D341Med (cell line): ENCODE results near the gene PDCD11.
A peak's percentile ranks its signal among the peaks of the same experiment; 100 is the strongest.
"Not testable (repeated sequence)": the region's sequence is repeated elsewhere in the genome, so short reads cannot be mapped to it uniquely, and the experiment has no call there.

Experiments used
- DNase-seq: peaks from one replicate; pipeline ENCODE4 v3.0.0; 2012; ENCODE audit warnings: low spot score

The PDCD11 gene, protein sequence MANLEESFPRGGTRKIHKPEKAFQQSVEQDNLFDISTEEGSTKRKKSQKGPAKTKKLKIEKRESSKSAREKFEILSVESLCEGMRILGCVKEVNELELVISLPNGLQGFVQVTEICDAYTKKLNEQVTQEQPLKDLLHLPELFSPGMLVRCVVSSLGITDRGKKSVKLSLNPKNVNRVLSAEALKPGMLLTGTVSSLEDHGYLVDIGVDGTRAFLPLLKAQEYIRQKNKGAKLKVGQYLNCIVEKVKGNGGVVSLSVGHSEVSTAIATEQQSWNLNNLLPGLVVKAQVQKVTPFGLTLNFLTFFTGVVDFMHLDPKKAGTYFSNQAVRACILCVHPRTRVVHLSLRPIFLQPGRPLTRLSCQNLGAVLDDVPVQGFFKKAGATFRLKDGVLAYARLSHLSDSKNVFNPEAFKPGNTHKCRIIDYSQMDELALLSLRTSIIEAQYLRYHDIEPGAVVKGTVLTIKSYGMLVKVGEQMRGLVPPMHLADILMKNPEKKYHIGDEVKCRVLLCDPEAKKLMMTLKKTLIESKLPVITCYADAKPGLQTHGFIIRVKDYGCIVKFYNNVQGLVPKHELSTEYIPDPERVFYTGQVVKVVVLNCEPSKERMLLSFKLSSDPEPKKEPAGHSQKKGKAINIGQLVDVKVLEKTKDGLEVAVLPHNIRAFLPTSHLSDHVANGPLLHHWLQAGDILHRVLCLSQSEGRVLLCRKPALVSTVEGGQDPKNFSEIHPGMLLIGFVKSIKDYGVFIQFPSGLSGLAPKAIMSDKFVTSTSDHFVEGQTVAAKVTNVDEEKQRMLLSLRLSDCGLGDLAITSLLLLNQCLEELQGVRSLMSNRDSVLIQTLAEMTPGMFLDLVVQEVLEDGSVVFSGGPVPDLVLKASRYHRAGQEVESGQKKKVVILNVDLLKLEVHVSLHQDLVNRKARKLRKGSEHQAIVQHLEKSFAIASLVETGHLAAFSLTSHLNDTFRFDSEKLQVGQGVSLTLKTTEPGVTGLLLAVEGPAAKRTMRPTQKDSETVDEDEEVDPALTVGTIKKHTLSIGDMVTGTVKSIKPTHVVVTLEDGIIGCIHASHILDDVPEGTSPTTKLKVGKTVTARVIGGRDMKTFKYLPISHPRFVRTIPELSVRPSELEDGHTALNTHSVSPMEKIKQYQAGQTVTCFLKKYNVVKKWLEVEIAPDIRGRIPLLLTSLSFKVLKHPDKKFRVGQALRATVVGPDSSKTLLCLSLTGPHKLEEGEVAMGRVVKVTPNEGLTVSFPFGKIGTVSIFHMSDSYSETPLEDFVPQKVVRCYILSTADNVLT (N-terminal part only)

DNA sequence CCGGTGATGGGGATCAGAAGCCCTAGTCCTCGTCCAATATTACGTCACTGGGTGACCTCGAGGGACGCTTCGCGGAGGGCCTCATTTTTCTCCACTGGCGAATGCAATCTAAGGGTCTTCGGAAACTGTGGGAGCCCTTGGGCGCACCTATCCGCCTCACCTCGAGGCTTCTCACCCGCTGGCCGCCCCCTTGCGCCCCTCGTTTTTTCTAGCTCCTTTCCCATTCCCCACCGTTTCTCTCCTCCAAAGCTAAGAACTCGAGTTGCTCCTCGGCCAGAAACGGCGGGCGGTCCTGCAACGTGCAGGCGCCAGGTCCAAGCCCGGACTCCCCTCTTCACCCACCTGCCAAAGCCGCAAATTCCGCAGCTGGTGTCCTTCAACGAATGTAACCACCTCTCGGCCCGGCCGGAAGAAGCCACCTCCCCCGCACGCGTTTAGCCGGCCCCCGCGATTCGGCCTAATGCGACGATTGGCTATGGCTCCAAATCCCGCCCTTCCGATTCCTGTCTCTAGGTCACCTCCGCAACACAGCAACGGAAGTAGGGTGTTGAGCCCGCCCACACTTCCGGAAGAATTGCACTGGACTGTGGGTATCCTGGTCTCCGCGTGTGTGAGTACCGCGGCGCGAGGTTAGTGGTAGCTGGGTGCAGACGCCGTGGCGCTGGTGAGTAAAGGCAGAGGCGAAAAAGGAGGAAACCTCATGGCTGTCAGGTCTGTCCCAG lies at the start of gene PDCD11, which contains the start of gene ATP5MK:
PDCD11 (plus strand) TSS at position 560 of the 722 bp plus-strand sequence. CDS start 1,801 bp downstream, outside the sequence.
ATP5MK (minus strand) TSS at position 409 of the 722 bp plus-strand sequence. CDS start 4,018 bp downstream, outside the sequence.
- peak; percentile 92 for DNase-seq

DNA sequence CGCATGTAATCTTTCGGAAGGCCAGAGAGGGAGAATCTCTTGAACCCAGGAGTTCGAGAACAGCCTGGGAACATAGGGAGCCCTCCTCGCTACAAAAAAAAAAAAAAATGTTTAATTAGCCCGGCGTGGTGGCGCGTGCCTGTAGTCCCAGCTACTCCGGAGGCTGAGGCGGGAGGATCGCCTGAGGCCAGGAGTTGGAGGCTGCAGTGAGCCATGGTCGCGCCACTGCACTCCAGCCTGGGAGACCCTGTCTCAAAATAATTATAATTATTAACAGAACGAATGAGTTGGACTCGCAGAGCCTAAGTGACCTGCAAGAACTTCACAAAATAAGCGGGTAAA lies 46.3 kb upstream of the PDCD11 start:
- no peak for DNase-seq

DNA sequence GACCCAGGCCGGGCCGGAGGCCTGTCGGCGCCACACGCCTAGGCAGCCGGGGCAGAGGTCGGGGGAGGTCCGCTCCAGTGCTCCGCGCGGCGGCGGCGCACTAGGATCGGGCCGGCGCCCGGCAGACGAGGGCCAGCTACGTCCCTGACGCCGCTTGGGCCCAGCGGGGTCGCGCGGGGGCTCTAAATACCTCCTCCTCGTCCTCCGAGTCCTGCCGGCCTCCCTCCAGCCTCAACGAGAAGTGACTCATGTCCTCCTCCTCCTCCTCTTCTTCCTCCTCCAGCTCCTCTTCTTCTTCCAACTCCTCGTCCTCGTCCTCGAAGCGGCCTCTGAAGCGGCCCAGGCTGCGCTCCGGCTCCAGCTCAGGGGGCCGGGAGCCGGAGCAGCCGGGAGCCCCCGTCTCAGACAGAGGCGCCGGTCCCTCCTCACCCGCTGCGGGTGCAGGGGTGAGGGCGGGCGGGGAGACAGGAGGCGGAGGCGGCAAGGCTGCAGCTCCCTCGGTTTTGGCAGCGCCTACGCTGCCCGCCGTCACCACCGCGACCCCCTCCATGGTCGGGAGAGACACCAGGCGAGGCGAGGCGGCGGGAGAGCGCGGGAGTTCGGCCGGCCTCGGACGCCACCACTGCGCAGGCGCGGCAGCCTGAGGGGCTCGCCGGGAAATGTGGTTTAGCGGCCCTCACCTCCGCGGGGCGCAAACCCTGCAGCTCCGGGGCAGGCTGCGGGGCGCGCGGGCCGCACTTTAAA lies 45.7 kb upstream of the PDCD11 start, which contains the start of gene PCGF6:
PCGF6 (minus strand) TSS at position 624 of the 744 bp plus-strand sequence; CDS start at position 550, 74 bp downstream.
- peak; percentile 93 for DNase-seq

DNA sequence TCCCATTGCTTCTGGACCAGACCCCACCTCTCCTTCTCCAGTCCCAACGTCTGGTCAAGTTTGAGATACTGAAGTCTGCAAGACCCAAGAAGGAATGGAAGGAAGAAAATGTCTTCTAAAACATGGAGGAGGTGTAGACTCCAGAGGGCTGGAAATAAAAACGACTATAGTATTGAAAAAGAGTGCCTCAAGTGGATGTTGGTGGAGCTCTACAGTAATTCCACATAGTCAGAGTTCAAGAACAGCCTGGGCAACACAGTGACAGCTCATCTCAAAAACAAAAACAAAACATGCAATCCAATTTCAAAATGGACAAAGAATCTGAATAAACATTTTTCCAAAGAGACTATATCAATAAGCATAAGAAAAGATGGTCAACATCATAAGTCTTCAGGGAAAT lies 43.1 kb upstream of the PDCD11 start:
- no peak for DNase-seq

DNA sequence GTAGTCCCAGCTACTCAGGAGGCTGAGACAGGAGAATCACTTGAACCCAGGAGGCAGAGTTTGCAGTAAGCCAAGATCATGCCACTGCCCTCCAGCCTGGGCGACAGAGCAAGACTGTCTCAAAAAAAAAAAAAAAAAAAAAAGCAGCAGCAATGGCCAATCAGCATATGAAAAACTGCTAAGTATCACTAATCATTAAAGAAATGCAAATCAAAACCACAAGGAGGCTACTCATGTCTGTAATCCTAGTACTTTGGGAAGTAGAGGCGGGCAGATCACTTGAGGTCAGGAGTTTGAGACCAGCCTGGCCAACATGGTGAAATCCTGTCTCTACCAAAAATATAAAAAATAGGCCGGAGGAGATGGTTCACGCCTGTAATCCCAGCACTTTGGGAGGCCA lies 41.9 kb upstream of the PDCD11 start:
- not testable (repeated sequence) for DNase-seq

DNA sequence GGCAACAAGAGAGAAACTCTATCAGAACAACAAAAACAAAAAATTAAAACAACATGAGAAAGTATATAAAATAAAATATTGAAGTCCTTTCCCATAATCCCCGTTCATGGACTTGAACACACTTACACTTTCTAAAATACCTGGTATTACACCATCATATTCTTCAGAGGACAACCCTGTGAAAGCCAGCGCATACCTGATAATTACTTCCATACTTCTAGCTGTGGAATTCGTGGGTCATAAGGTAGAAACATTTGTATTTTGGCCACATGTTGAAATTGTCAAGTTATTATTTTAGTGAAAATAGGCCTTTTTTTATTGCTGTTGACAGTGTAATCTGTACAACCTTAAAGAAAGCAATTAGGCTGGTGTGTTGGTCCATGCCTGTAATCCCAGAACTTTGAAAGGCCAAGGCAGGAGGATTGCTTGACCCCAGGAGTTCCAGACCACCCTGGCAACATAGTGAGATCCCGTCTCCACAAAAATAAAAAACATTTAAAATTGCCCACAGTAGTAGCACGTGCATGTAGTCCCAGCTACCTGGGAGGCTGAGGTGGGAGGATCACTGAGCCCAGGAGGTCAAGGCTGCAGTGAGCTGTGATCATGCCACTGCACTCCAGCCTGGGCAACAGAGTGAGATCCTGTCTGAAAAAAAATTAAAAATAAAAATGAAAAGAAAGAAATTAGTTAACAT lies 40.4 kb upstream of the PDCD11 start:
- no peak for DNase-seq

DNA sequence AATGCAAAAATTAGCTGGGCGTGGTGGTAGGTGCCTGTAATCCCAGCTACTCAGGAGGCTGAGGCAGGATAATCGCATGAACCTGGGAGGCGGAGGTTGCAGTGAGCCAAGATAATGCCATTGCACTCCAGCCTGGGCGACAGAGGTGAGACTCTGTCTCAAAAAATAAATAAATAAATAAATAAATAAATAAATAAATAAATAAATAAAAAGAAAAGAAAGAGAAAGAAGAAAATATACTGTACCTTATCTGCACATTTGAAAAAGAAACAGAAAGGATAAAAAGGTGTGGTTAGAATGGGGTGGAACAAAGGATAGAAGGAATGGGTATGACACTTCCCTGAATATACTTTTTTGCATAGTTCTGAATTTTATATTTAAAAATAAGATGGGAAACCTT lies 36.9 kb upstream of the PDCD11 start:
- not testable (repeated sequence) for DNase-seq

DNA sequence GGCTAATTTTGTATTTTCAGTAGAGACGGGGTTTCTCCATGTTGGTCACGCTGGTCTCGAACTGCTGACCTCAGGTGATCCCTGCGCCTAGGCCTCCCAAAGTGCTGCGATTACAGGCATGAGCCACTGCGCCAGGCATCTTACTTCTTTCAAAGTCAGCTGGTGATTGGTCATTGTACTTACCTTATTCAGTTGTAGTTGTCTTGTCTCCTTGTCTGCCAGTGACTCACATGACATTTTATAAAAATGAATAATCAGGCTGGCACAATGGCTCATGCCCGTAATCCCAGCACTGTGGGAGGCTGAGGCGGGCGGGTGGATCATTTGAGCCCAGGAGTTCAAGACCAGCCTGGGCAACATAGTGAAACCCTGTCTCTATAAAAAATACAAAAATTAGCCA lies 35.6 kb upstream of the PDCD11 start:
- not testable (repeated sequence) for DNase-seq

DNA sequence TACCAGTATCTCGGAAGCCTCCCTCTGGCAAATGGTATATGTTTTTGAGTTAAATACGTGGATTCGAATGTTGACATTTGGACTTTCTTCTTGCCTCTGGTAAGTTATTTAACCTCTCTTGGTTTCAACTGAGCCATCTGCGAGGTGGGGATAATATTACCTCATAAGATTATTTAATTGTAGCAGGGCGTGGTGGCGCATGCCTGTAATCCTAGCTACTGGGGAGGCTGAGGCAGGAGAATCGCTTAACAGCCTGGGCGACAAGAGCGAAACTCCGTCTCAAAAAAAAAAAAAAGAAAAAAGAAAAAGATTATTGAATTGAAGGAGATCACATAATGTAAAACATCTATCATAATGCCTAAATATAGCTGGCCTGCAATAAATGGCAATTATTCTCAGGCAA lies 29.0 kb upstream of the PDCD11 start:
- DNase-seq: no peak

DNA sequence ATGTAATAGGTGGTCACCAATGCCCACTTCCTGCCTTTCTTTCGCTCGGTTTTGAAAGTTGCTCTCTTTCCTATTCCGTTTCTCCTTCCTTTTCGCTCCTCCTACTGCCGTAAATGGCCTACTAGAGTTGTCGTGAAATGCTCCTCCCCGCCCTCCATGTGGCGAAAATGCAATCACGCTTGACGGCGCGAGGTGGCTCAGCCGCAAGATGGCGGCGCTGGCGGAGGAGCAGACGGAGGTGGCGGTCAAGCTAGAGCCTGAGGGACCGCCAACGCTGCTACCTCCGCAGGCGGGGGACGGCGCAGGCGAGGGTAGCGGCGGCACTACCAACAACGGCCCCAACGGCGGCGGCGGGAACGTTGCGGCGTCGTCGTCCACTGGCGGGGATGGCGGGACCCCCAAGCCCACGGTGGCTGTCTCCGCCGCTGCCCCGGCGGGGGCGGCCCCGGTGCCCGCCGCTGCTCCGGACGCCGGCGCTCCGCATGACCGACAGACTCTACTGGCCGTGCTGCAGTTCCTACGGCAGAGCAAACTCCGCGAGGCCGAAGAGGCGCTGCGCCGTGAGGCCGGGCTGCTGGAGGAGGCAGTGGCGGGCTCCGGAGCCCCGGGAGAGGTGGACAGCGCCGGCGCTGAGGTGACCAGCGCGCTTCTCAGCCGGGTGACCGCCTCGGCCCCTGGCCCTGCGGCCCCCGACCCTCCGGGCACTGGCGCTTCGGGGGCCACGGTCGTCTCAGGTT lies 28.5 kb upstream of the PDCD11 start, which contains the start of gene TAF5:
TAF5 (plus strand) TSS at position 195 of the 737 bp plus-strand sequence; CDS start at position 209, 14 bp downstream.
- DNase-seq: peak; percentile 82

DNA sequence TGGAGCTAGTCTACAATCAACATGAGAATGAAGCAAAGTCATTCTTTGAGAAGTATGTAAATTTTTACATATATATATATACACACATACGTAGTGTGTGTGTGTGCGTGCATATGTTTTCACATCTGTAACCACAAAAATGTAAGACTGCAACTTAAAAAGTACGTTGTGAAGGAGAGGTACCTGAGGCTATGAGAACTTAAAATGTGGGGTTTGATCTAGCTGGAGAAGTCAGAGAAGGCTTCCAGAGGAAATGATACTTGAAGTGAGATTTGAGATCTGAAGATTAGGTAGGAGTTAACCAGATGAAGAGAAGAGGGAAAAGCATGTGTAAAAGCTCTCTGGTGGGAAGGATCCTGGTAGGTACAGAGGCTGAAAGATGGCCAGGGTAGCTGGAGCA lies 22.9 kb upstream of the PDCD11 start:
- no peak for DNase-seq

DNA sequence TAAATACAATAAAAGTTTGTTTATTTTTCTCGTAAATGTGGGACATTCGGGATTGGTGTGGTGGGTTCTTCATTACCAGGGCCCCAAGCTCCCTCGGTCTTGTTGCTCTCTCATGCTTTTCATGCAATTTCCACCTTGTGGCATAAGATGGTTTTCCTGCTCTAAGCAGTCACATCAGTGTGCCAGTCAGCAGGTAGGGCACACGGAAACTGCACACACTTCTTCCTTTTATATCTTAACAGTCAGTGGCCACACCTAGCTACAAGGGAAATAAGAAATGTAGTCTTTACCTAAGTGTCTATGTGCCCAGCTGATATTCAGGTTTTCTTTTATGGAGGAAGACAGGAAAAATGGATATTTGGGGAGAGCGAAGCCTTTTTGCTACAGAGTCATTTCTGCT lies 22.2 kb upstream of the PDCD11 start:
- no peak for DNase-seq

DNA sequence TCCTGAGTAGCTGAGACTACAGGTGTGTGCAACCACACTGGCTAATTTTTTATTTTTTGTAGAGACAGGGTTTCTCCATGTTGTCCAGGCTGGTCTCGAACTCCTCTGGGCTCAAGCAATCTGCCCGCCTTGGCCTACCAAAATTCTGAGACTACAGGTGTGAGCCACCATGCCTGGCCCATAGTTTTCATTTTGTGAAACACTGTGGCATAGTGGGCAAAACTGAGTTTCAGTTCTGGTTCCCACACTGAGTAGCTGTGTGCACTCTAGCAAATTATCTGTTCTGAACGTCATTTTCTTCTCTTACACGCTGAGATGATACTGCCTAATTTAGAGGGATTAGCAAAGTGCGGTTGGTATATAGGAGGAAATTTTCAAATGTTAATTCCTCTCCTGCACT lies 13.7 kb upstream of the PDCD11 start:
- no peak for DNase-seq

DNA sequence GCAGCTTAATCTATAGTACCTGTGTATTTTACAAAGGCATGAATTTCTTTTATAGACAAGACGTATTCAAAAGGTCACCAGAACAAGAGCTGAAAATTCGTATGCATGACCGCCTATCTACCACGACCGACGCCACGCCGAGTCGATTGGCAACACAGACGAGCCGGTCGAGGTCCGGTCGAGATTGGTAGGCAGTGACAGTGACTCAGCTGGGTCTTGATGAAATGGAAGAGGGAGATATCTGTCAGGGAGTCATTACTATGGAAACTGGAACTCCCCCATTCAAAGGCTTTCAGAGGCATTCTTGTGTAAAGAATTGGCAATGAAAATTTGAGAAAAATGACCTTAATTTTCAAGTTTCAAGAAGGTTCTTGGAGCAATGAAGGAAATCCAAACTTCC lies 2.2 kb upstream of the PDCD11 start:
- no peak for DNase-seq

DNA sequence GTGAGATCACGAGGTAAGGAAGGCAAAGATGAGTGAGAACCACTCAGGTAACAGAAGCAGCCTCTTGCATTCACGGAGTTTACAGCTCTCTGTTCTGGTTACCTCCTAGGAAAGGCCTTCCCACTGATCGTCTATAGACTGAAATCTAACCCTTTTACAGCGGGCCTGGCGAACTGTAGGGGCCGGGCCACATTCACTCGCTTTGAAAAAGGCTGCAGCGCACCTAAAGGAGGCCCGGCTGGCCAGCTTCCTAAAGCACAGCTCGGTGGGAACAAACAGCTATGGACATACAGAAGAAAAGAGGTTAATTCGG lies 716 bp upstream of the PDCD11 start:
- DNase-seq: no peak

DNA sequence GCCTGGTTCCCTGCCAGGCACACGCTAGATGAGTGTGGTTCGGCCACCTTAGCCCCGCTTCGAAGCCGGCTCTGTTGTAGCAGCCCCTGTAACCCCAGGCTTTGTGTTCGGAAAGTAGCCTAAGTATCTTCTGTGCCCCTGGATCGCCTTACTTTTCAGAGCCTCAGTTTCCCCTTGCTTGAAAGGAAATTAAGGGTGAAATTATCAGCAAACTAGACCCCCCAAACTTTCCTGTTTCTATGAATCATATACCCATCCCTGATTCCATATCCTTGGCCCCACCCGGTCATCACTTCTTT lies 312 bp downstream of the PDCD11 start:
- DNase-seq: no peak

DNA sequence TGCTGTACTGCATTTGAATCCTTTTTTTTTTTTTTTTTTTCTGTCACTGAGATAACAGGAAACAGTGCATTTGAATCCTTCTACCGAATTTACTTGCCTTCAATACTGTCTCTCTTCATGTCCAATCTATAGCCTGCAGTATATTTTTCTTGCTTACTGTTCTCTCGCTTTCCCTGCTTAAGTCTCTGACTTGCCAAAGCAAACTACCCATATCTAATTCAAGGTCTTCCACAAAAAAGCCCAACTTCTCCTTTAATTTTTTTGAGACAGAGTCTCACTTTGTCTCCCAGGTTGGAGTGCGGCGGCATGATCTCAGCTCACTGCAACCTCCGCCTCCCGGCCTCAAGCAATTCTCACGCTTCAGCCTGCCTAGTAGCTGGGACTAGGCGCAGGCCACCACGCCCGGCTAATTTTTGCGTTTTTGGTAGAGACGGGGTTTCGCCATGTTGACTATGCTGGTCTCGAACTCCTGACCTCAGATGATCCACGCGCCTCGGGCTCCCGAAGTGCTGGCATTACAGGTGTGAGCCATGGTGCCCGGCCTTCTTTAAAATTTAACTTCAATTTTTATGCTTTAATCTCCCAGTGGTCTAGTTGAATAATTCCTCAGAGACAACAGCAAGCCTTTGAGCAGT lies 882 bp downstream of the PDCD11 start:
- DNase-seq: no peak

DNA sequence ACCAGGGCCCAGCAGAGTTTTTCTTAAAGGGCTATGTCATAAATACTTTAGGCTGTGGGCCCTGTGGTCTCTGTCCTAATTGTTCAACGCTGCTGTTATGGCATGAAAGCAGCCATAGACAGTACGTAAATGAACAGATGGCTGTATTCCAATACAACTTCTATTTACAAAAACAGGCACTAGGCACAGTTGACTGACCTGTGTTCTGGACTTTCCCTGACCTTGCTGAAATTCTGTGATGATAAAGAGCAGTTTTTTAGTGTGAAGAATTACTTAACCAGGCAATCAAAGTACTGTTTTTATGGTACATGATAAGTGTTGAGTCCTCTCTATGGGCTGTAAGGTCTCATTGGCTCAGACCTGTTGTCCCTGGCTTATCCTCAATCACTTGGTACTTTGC lies 17.1 kb downstream of the PDCD11 start:
- DNase-seq: no peak

DNA sequence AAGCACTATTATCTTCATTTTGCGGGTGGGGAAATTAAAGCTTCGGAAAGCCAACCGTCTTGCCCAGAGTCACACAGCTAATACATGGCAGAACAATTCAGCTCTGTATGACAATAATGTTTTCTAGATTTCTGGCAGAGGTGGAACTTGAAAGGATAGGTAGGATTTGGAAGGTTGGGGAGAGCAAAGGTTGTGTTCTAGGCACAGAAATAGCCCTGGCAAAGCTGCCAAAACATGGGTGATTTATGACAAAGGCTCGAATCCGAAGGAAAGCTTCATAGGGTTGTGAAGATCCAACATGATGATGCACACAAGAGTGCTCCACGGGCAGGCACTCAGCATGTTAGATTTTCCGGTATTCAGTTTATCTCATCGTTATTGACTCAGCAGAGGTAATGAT lies 19.2 kb downstream of the PDCD11 start:
- DNase-seq: no peak
